Trophoblast cell (in vitro differentiated cells and primary cell): ENCODE results near the gene TNFSF13.
A peak's percentile ranks its signal among the peaks of the same experiment; 100 is the strongest.

Experiments
- DNase-seq, 2 donors: peaks; one replicate each; pipeline ENCODE4 v3.0.0-alpha.2; 2016
- H2AFZ ChIP-seq: 2 replicates; pipeline ENCODE4 v1.6.1; 2013; ENCODE audit warnings: low read length, moderate library complexity, mild to moderate bottlenecking; ENCODE audit not compliant: insufficient read depth, poor library complexity
- H2AK5ac ChIP-seq: 2 replicates; pipeline ENCODE4 v1.6.1; 2013; ENCODE audit warnings: mild to moderate bottlenecking, low read length
- H2BK120ac ChIP-seq: 2 replicates; pipeline ENCODE4 v1.6.1; 2013; ENCODE audit warnings: low read length, mild to moderate bottlenecking, moderate library complexity; ENCODE audit not compliant: insufficient read depth, poor library complexity
- H2BK12ac ChIP-seq: 2 replicates; pipeline ENCODE4 v1.6.1; 2013; ENCODE audit warnings: mild to moderate bottlenecking, low read length, moderate library complexity
- H2BK5ac ChIP-seq: 2 replicates; pipeline ENCODE4 v1.6.1; 2013; ENCODE audit warnings: low read length, low read depth, moderate library complexity, mild to moderate bottlenecking; ENCODE audit not compliant: poor library complexity
- H3K14ac ChIP-seq: 2 replicates; pipeline ENCODE4 v1.6.1; 2013; ENCODE audit warnings: mild to moderate bottlenecking, low read length
- H3K18ac ChIP-seq: 2 replicates; pipeline ENCODE4 v1.6.1; 2013; ENCODE audit warnings: mild to moderate bottlenecking, low read length
- H3K23ac ChIP-seq: 2 replicates; pipeline ENCODE4 v1.6.1; 2013; ENCODE audit warnings: low read length
- H3K27ac ChIP-seq: 2 replicates; pipeline ENCODE4 v1.5.1; 2013; ENCODE audit warnings: low read depth, mild to moderate bottlenecking, inconsistent platforms, low read length, moderate library complexity
- H3K27me3 ChIP-seq: 2 replicates; pipeline ENCODE4 v1.6.1; 2013; ENCODE audit warnings: inconsistent platforms, mild to moderate bottlenecking, low read length, moderate library complexity; ENCODE audit not compliant: insufficient read depth
- H3K36me3 ChIP-seq, 2 experiments: 1 replicate in 1 of 2; 2 replicates in 1 of 2; pipeline ENCODE4 v1.6.1; 2013; ENCODE audit warnings: low read length in 2 of 2, mild to moderate bottlenecking in 2 of 2, moderate library complexity in 1 of 2; ENCODE audit not compliant: insufficient read depth in 2 of 2, control insufficient read depth in 1 of 2
- H3K4ac ChIP-seq: 2 replicates; pipeline ENCODE4 v1.6.1; 2013; ENCODE audit warnings: low read depth, mild to moderate bottlenecking, low read length, moderate library complexity
- H3K4me1 ChIP-seq, 2 experiments: 1 replicate in 1 of 2; 2 replicates in 1 of 2; pipeline ENCODE4 v1.6.1; 2013; ENCODE audit warnings: low read length in 2 of 2, mild to moderate bottlenecking in 2 of 2, moderate library complexity in 1 of 2; ENCODE audit not compliant: insufficient read depth in 2 of 2, control insufficient read depth in 1 of 2
- H3K4me2 ChIP-seq: 2 replicates; pipeline ENCODE4 v1.6.1; 2013; ENCODE audit warnings: inconsistent platforms, mild to moderate bottlenecking, low read length, moderate library complexity
- H3K4me3 ChIP-seq: 2 replicates; pipeline ENCODE4 v1.5.1; 2013; ENCODE audit warnings: mild to moderate bottlenecking, low read depth, low read length, inconsistent platforms
- H3K79me1 ChIP-seq: one replicate; pipeline ENCODE4 v1.6.1; 2013; ENCODE audit warnings: low read length
- H3K79me2 ChIP-seq: 2 replicates; pipeline ENCODE4 v1.6.1; 2013; ENCODE audit warnings: low read length, mild to moderate bottlenecking; ENCODE audit not compliant: control insufficient read depth, insufficient read depth, poor library complexity
- H3K9ac ChIP-seq: 2 replicates; pipeline ENCODE4 v1.6.1; 2013; ENCODE audit warnings: mild to moderate bottlenecking, low read length
- H3K9me3 ChIP-seq: 2 replicates; pipeline ENCODE4 v1.6.1; 2013; ENCODE audit warnings: low read depth, mild to moderate bottlenecking, control low read depth, inconsistent platforms, low read length; ENCODE audit not compliant: insufficient read depth
- H4K12ac ChIP-seq: 2 replicates; pipeline ENCODE4 v1.6.1; 2013; ENCODE audit warnings: low read depth, mild to moderate bottlenecking, low read length, moderate library complexity
- H4K8ac ChIP-seq: 2 replicates; pipeline ENCODE4 v1.6.1; 2013; ENCODE audit warnings: low read depth, mild to moderate bottlenecking, low read length, moderate library complexity
- H4K91ac ChIP-seq: one replicate; pipeline ENCODE4 v1.6.1; 2013; ENCODE audit warnings: low read depth, mild to moderate bottlenecking, low read length, moderate library complexity
- WGBS: extraction: QIAGEN DNeasy Blood & Tissue Kit; methylation state at CpG from one replicate; pipeline ENCODE4 v1.1.7; 2013; ENCODE audit warnings: missing lambda C conversion rate; ENCODE audit not compliant: insufficient read length, insufficient coverage; ENCODE audit errors: extremely low coverage; 5-methylcytosine and 5-hydroxymethylcytosine counted together

The TNFSF13 gene

DNA sequence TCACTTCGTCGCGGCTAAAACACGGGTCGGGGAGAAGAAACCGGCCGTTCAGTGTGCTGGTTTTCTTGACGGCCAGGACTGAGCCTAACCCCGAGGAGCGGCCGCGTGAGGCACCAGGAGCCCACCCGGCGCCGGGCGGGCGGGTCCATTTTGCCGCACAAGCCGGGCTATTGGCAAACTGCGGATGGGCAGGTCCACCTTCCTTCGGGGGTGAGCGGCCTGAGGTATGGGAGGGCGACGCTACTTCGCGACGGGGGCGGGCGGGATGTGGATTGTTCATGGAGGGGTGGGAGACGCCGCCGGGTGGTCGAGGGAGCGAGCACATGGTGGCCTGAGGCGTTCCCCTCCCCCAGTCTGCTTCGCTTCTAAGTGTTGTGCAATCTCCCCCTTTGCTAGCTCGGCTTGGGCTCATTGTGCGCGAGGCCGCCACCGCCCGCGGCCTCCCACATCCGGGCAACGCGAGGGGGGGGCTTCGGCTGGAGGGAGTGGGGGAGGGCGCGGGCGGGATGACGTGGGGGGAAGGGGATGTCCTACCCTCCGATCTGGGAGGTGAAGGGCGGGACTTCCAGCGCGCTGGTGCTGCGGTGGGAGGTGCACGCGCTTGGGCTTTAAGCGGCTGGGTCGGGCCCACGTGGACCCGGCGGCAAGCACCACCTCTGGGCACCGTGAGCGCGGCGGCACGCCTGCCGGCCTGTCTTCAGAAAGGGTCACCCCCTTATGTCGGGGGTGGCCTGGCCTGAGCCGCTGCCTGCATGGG lies 15.0 kb downstream of the TNFSF13 start:
- Histone ChIP-seq H3K14ac (peak overlapping the region; percentile 98), H3K79me2 (peaks cover 14% of the 10 kb centered on the region), H3K4me1 (peaks cover 2 to 15% of the 10 kb centered on the region in 2 experiments), H2AFZ (peak overlapping the region; percentile 6), H3K9me3 (peaks cover 2% of the 10 kb centered on the region), H3K4ac (peak overlapping the region; percentile 99), H3K23ac (no peak overlapping the region), H2AK5ac (peak overlapping the region; percentile 97), H2BK120ac (peak overlapping the region; percentile 64), H4K8ac (peak overlapping the region; percentile 90), H3K27me3 (no peaks in the 10 kb centered on the region), H2BK5ac (peak overlapping the region; percentile 77), H3K4me3 (peak overlapping the region; percentile 99), H3K36me3 (peaks cover 51 to 68% of the 10 kb centered on the region in 2 experiments), H3K9ac (peak overlapping the region; percentile 97), H3K18ac (peak overlapping the region; percentile 93), H3K4me2 (peak overlapping the region; percentile 89), H4K12ac (peak overlapping the region; percentile 66), H2BK12ac (peak overlapping the region; percentile 19), H3K27ac (peak overlapping the region; percentile 87), H3K79me1 (peaks cover 12% of the 10 kb centered on the region), H4K91ac (peak overlapping the region; percentile 97)
- WGBS, result no CpG with 5 or more reads among the region's 71 CpGs
- DNase-seq, result peak; percentile 82 to 85

DNA sequence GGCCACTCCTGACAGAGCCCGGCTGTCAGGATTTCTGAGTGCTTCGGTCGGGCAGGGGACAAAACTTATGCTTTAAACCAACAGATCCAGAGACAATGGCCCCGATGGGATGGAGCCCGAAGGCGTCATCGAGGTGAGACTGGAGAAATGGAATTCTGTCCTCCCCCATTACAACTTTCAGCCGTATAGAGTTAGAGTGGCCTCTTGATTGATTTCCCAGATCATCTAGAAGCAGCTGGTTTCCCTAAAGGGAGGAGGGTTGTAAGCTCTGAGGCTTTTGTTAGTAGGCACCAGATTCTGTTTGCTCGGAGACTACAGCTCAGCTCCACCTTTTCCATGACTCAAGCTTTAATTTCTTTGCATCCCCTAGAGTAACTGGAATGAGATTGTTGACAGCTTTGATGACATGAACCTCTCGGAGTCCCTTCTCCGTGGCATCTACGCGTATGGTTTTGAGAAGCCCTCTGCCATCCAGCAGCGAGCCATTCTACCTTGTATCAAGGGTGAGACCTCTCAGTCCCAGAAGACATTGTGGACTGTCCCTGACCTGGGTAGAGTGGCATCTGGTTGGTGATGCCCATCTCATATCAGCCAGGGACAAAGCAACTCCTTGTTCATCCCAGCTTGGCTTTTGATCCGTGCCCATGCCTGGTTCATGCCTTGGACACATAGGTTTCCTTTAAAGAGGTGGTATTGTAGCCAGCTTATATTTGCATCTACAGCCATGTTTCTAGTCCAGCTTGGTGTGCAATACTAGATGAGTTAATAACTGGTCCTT lies 15.8 kb downstream of the TNFSF13 start:
- peaks cover 51 to 72% of the 10 kb centered on the region in 2 experiments for H3K36me3 ChIP-seq
- no peak overlapping the region for H3K14ac ChIP-seq
- H2AK5ac ChIP-seq, result no peak overlapping the region
- WGBS, result no CpG with 5 or more reads among the region's 15 CpGs
- peak overlapping the region; percentile 89 for H3K4ac ChIP-seq
- H3K79me2 ChIP-seq, result peaks cover 14% of the 10 kb centered on the region
- no peak for DNase-seq
- H3K4me2 ChIP-seq, result peak overlapping the region; percentile 89
- peaks cover 12% of the 10 kb centered on the region for H3K79me1 ChIP-seq
- H3K18ac ChIP-seq, result no peak overlapping the region
- H3K27me3 ChIP-seq, result no peaks in the 10 kb centered on the region
- H3K9me3 ChIP-seq, result peaks cover 2% of the 10 kb centered on the region
- peak overlapping the region; percentile 99 for H3K4me3 ChIP-seq
- peaks cover 2 to 15% of the 10 kb centered on the region in 2 experiments for H3K4me1 ChIP-seq
- H3K27ac ChIP-seq, result peak overlapping the region; percentile 34
- no peak overlapping the region for H4K12ac ChIP-seq
- peak overlapping the region; percentile 84 for H3K9ac ChIP-seq
- H2AFZ ChIP-seq, result no peak overlapping the region
- no peak overlapping the region for H4K8ac ChIP-seq
- no peak overlapping the region for H2BK5ac ChIP-seq
- H2BK12ac ChIP-seq, result no peak overlapping the region
- no peak overlapping the region for H3K23ac ChIP-seq
- H2BK120ac ChIP-seq, result no peak overlapping the region
- H4K91ac ChIP-seq, result no peak overlapping the region

DNA sequence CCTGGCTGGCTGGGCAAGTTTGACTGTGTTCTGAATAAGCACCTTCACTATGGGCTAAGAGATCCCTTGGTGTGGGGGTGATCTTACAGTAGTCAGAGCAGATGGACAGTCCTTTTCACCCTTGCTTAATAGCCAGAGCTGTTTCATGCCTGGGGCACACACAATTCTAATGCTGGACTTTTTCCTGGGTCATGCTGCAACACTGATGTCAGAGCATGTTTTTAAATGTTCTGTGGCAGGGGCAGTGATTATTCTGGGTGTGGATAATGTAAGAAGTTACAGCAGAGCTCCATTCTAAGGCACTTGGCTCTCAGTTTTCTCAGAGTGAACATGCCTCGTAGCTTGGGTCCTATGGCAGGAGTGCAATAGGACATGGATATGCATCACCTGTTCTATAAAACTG lies 16.9 kb downstream of the TNFSF13 start:
- no peak overlapping the region for H3K14ac ChIP-seq
- H4K8ac ChIP-seq, result no peak overlapping the region
- H2AK5ac ChIP-seq, result no peak overlapping the region
- peak overlapping the region; percentile 14 for H3K4me2 ChIP-seq
- H3K4ac ChIP-seq, result no peak overlapping the region
- H3K79me1 ChIP-seq, result peaks cover 12% of the 10 kb centered on the region
- peaks cover 45 to 65% of the 10 kb centered on the region in 2 experiments for H3K36me3 ChIP-seq
- no peak overlapping the region for H2AFZ ChIP-seq
- H4K91ac ChIP-seq, result no peak overlapping the region
- H3K27ac ChIP-seq, result no peak overlapping the region
- H2BK12ac ChIP-seq, result no peak overlapping the region
- no peak overlapping the region for H2BK120ac ChIP-seq
- no peak overlapping the region for H3K18ac ChIP-seq
- H4K12ac ChIP-seq, result no peak overlapping the region
- H2BK5ac ChIP-seq, result no peak overlapping the region
- no peak overlapping the region for H3K4me3 ChIP-seq
- peaks cover 2 to 15% of the 10 kb centered on the region in 2 experiments for H3K4me1 ChIP-seq
- H3K23ac ChIP-seq, result no peak overlapping the region
- no peaks in the 10 kb centered on the region for H3K27me3 ChIP-seq
- H3K9ac ChIP-seq, result no peak overlapping the region
- H3K79me2 ChIP-seq, result peaks cover 14% of the 10 kb centered on the region
- no CpG with 5 or more reads among the region's 1 CpG for WGBS
- no peak for DNase-seq
- H3K9me3 ChIP-seq, result peaks cover 2% of the 10 kb centered on the region

DNA sequence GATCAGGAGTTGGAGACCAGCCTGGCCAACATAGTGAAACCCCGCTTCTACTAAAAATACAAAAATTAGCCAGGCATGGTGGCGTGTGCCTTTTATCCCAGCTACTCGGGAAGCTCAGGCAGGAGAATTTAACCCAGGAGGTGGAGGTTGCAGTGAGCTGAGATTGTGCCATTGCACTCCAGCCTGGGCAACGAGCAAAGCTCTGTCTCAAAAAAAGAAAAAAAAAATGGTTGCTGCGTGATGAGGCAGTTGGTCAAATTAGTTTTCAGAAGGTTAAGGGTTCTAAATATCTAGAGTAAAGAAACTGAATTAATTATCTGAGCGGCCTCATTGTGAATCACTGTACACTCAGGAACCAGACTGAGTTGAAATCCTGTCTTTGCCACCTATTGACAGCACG lies 17.4 kb downstream of the TNFSF13 start:
- no peak overlapping the region for H3K14ac ChIP-seq
- no peak overlapping the region for H3K27ac ChIP-seq
- no peak overlapping the region for H2BK5ac ChIP-seq
- H2AK5ac ChIP-seq, result no peak overlapping the region
- H2BK12ac ChIP-seq, result no peak overlapping the region
- peaks cover 12% of the 10 kb centered on the region for H3K79me1 ChIP-seq
- H3K4me3 ChIP-seq, result no peak overlapping the region
- WGBS, result no CpG with 5 or more reads among the region's 7 CpGs
- H3K4me1 ChIP-seq, result peaks cover 2 to 15% of the 10 kb centered on the region in 2 experiments
- H2AFZ ChIP-seq, result no peak overlapping the region
- H3K36me3 ChIP-seq, result peaks cover 42 to 63% of the 10 kb centered on the region in 2 experiments
- H3K9me3 ChIP-seq, result peaks cover 2% of the 10 kb centered on the region
- no peak for DNase-seq
- no peak overlapping the region for H3K4ac ChIP-seq
- H3K9ac ChIP-seq, result no peak overlapping the region
- H3K18ac ChIP-seq, result no peak overlapping the region
- H3K27me3 ChIP-seq, result no peaks in the 10 kb centered on the region
- H3K79me2 ChIP-seq, result peaks cover 14% of the 10 kb centered on the region
- H3K4me2 ChIP-seq, result no peak overlapping the region
- no peak overlapping the region for H2BK120ac ChIP-seq
- no peak overlapping the region for H4K12ac ChIP-seq
- H4K91ac ChIP-seq, result no peak overlapping the region
- no peak overlapping the region for H4K8ac ChIP-seq
- no peak overlapping the region for H3K23ac ChIP-seq
